Measurements from ENCODE around the gene ADCY3. TPM values are rescaled to one million over a fixed set of nuclear protein-coding genes. Genes with fewer than 3 reads are reported as not detected.

The ADCY3 gene
- polyA plus RNA-seq, 1 donor from 2014 or later, result 28.8 TPM

- Histone ChIP-seq H3F3A (ENCODE audit: insufficient read depth, low read length, poor library complexity, severe bottlenecking) (no peaks in the 10 kb centered on the region), H4K20me1 (ENCODE audit: insufficient read depth) (no peaks in the 10 kb centered on the region), H3K9me2 (ENCODE audit: insufficient read depth, low read length) (no peaks in the 10 kb centered on the region), H2AFZ (ENCODE audit: low read depth, low read length) (no peak overlapping the region), H3K36me3 (ENCODE audit: insufficient read depth, low read length) (no peaks in the 10 kb centered on the region), H3K4me3 (ENCODE audit: low read length) (no peak overlapping the region), H3K9ac (ENCODE audit: low read length) (no peak overlapping the region), H3K9me3 (ENCODE audit: low read length) (no peaks in the 10 kb centered on the region), H3K79me2 (replicated peaks; ENCODE audit: insufficient read depth, low read length) (no peaks in the 10 kb centered on the region), H3K4me2 (ENCODE audit: low read length) (no peak overlapping the region), H3K27ac (ENCODE audit: low read length) (no peak overlapping the region), H3K27me3 (ENCODE audit: insufficient read depth, low read depth, low read length) (no peaks in the 10 kb centered on the region)
- TF ChIP-seq POLR2AphosphoS5 (IDR thresholded peaks at IDR 0.05) (no peak), EZH2 (IDR thresholded peaks at IDR 0.05; ENCODE audit: borderline replicate concordance, insufficient read depth, low read length, poor library complexity, severe bottlenecking) (no peak), REST (IDR thresholded peaks at IDR 0.05; ENCODE audit: borderline replicate concordance) (no peak), CTCF (IDR thresholded peaks at IDR 0.05; ENCODE audit: poor library complexity, severe bottlenecking) (no peak), EP300 (conservative IDR thresholded peaks at IDR 0.05; ENCODE audit: poor library complexity, severe bottlenecking) (no peak), TAF1 (IDR thresholded peaks at IDR 0.05; ENCODE audit: low read depth) (no peak)
Observed at GRCh38 chr2:24926220-24926601, 6.2 kb upstream of the ADCY3 start.

DNA sequence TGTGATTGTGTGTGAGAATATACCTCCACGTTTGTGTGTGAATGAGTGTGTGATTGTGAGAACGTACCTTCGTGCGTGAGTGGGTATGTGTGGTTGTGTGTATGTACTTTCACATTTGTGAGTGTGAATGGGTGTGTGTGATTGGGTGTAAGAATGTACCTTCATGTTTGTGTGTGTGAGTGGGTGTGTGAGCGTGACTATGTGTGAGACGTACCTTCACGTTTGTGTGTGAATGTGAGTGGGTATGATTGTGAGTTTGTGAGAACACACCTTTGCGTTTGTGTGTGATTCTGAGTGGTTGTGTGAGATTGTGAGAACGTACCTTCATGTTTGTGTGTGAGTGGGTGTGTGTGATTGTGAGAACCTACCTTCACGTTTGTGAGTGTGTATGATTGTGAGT is 5.8 kb upstream of the ADCY3 start:
- Histone ChIP-seq H3K9ac (ENCODE audit: low read length) (no peak overlapping the region), H3F3A (ENCODE audit: insufficient read depth, low read length, poor library complexity, severe bottlenecking) (no peaks in the 10 kb centered on the region), H2AFZ (ENCODE audit: low read depth, low read length) (no peak overlapping the region), H4K20me1 (ENCODE audit: insufficient read depth) (no peaks in the 10 kb centered on the region), H3K36me3 (ENCODE audit: insufficient read depth, low read length) (no peaks in the 10 kb centered on the region), H3K4me3 (ENCODE audit: low read length) (no peak overlapping the region), H3K27ac (ENCODE audit: low read length) (no peak overlapping the region), H3K27me3 (ENCODE audit: insufficient read depth, low read depth, low read length) (no peaks in the 10 kb centered on the region), H3K9me3 (ENCODE audit: low read length) (no peaks in the 10 kb centered on the region), H3K4me2 (ENCODE audit: low read length) (no peak overlapping the region), H3K79me2 (replicated peaks; ENCODE audit: insufficient read depth, low read length) (no peaks in the 10 kb centered on the region), H3K9me2 (ENCODE audit: insufficient read depth, low read length) (no peaks in the 10 kb centered on the region)
- no peak for TF ChIP-seq SMC3 (conservative IDR thresholded peaks at IDR 0.05; ENCODE audit: poor library complexity)
- no peak for TF ChIP-seq TAF1 (IDR thresholded peaks at IDR 0.05; ENCODE audit: low read depth)
- TF ChIP-seq CTCF (IDR thresholded peaks at IDR 0.05; ENCODE audit: poor library complexity, severe bottlenecking), result no peak
- no peak for TF ChIP-seq POLR2AphosphoS5 (IDR thresholded peaks at IDR 0.05)
- no peak for TF ChIP-seq RAD21 (conservative IDR thresholded peaks at IDR 0.05)
- no peak for TF ChIP-seq MXI1 (conservative IDR thresholded peaks at IDR 0.05; ENCODE audit: poor library complexity, severe bottlenecking)
- TF ChIP-seq EP300 (conservative IDR thresholded peaks at IDR 0.05; ENCODE audit: poor library complexity, severe bottlenecking), result no peak
- no peak for TF ChIP-seq EZH2 (IDR thresholded peaks at IDR 0.05; ENCODE audit: borderline replicate concordance, insufficient read depth, low read length, poor library complexity, severe bottlenecking)
- TF ChIP-seq REST (IDR thresholded peaks at IDR 0.05; ENCODE audit: borderline replicate concordance), result no peak

All from neural cell (in vitro differentiated cells).